HG02571 (cell line): ENCODE data around the gene CLEC16A.

Experiments used
- ATAC-seq: cut with Tn5 transposase; IDR thresholded peaks from one replicate; pipeline ENCODE4 v1.9.1; 2021; ENCODE audit warnings: mild to moderate bottlenecking, moderate library complexity; ENCODE audit not compliant: unreplicated experiment

CLEC16A gene

GRCh38 chr16:10987361-10988163 lies 43.2 kb downstream of the CLEC16A start:
- no peak for ATAC-seq

GRCh38 chr16:10988164-10988803 lies 43.9 kb downstream of the CLEC16A start:
- peak; percentile 50 for ATAC-seq

GRCh38 chr16:10988879-10989278 lies 44.5 kb downstream of the CLEC16A start:
- no peak for ATAC-seq

- no peak for ATAC-seq
Observed at GRCh38 chr16:10989559-10989958, 45.2 kb downstream of the CLEC16A start.

- no peak for ATAC-seq
Observed at GRCh38 chr16:10990378-10990777, 46.0 kb downstream of the CLEC16A start.

- ATAC-seq = no peak
Observed at GRCh38 chr16:10992112-10992511, 47.7 kb downstream of the CLEC16A start.

- no peak for ATAC-seq
Observed at GRCh38 chr16:10992797-10993196, 48.4 kb downstream of the CLEC16A start.

GRCh38 chr16:10993649-10994048 lies 49.3 kb downstream of the CLEC16A start:
- ATAC-seq = no peak

- no peak for ATAC-seq
Observed at GRCh38 chr16:10994571-10994970, 50.2 kb downstream of the CLEC16A start.

GRCh38 chr16:10995565-10995964 lies 51.2 kb downstream of the CLEC16A start:
- ATAC-seq = no peak

- no peak for ATAC-seq
Observed at GRCh38 chr16:10997485-10997884, 53.1 kb downstream of the CLEC16A start.

GRCh38 chr16:10999300-10999699 lies 54.9 kb downstream of the CLEC16A start:
- no peak for ATAC-seq

- ATAC-seq = no peak
Observed at GRCh38 chr16:11001611-11002010, 57.2 kb downstream of the CLEC16A start.

GRCh38 chr16:11003141-11003540 lies 58.8 kb downstream of the CLEC16A start:
- no peak for ATAC-seq

GRCh38 chr16:11004351-11004750 lies 60.0 kb downstream of the CLEC16A start:
- ATAC-seq = no peak

- ATAC-seq = no peak
Observed at GRCh38 chr16:11004973-11005610, 60.7 kb downstream of the CLEC16A start.

GRCh38 chr16:11005611-11005975 lies 61.2 kb downstream of the CLEC16A start:
- no peak for ATAC-seq

- ATAC-seq = no peak
Observed at GRCh38 chr16:11006656-11007055, 62.3 kb downstream of the CLEC16A start.

GRCh38 chr16:11007714-11008280 lies 63.4 kb downstream of the CLEC16A start:
- no peak for ATAC-seq

- no peak for ATAC-seq
Observed at GRCh38 chr16:11009027-11009755, 64.8 kb downstream of the CLEC16A start.
